GM18508 (cell line): ENCODE measurements around the gene IL23R.
"Not testable (repeated sequence)": the region's sequence is repeated elsewhere in the genome, so short reads cannot be mapped to it uniquely, and the experiment has no call there.

Experiments used
- ATAC-seq: cut with Tn5 transposase; IDR thresholded peaks from one replicate; pipeline ENCODE4 v1.9.1; 2021; ENCODE audit warnings: moderate number of reproducible peaks; ENCODE audit not compliant: insufficient read depth, unreplicated experiment

The IL23R gene

GRCh38 chr1:67191668-67192520, 25.6 kb downstream of the IL23R start:
- no peak for ATAC-seq

- no peak for ATAC-seq
Measured at GRCh38 chr1:67192902-67193301, 26.6 kb downstream of the IL23R start.

GRCh38 chr1:67193704-67194103, 27.4 kb downstream of the IL23R start:
- no peak for ATAC-seq

GRCh38 chr1:67194209-67194863, 28.1 kb downstream of the IL23R start:
- peak; percentile 72 for ATAC-seq

GRCh38 chr1:67200755-67201154, 34.5 kb downstream of the IL23R start:
- ATAC-seq, result no peak

- no peak for ATAC-seq
Measured at GRCh38 chr1:67201891-67202290, 35.6 kb downstream of the IL23R start.

GRCh38 chr1:67204298-67204980, 38.2 kb downstream of the IL23R start:
- no peak for ATAC-seq

GRCh38 chr1:67207398-67207797, 41.1 kb downstream of the IL23R start:
- not testable (repeated sequence) for ATAC-seq

GRCh38 chr1:67208217-67208616, 42.0 kb downstream of the IL23R start:
- no peak for ATAC-seq

GRCh38 chr1:67209521-67209920, 43.3 kb downstream of the IL23R start:
- no peak for ATAC-seq

GRCh38 chr1:67211589-67212563, 45.6 kb downstream of the IL23R start:
- no peak for ATAC-seq

GRCh38 chr1:67213164-67213563, 46.9 kb downstream of the IL23R start:
- ATAC-seq, result no peak

- ATAC-seq, result no peak
Measured at GRCh38 chr1:67213948-67214347, 47.7 kb downstream of the IL23R start.

GRCh38 chr1:67214420-67215174, 48.3 kb downstream of the IL23R start:
- peak; percentile 57 for ATAC-seq

GRCh38 chr1:67216401-67216800, 50.1 kb downstream of the IL23R start:
- no peak for ATAC-seq

- no peak for ATAC-seq
Measured at GRCh38 chr1:67217417-67217816, 51.2 kb downstream of the IL23R start.

- ATAC-seq, result no peak
Measured at GRCh38 chr1:67217938-67218337, 51.7 kb downstream of the IL23R start.

GRCh38 chr1:67224856-67225255, 58.6 kb downstream of the IL23R start:
- no peak for ATAC-seq

- ATAC-seq, result no peak
Measured at GRCh38 chr1:67226688-67227087, 60.4 kb downstream of the IL23R start.
